ENCODE measurements around the gene KCNQ1OT1. TPM values are rescaled to one million over a fixed set of nuclear protein-coding genes. Genes with fewer than 3 reads are reported as not detected.

Gene KCNQ1OT1
- total RNA-seq, 1 donor from 2014 or later = 2.3 TPM

GRCh38 chr11:2581151-2581930 lies 118.5 kb downstream of the KCNQ1OT1 start:
- Histone ChIP-seq H3K36me3 (no peaks in the 10 kb centered on the region), H3K27me3 (peaks cover 10% of the 10 kb centered on the region), H3K4me1 (no peaks in the 10 kb centered on the region), H4K20me1 (ENCODE audit: low read depth) (no peaks in the 10 kb centered on the region), H3F3A (ENCODE audit: low read depth) (no peaks in the 10 kb centered on the region), H3K4me2 (no peak overlapping the region), H3K79me2 (ENCODE audit: low read depth) (no peaks in the 10 kb centered on the region), H3K9me3 (ENCODE audit: low read depth) (no peaks in the 10 kb centered on the region), H3K27ac (no peak overlapping the region), H3K4me3 (no peak overlapping the region), H3K9ac (no peak overlapping the region), H2AFZ (replicated peaks) (no peak overlapping the region)
- no peak for DNase-seq (ENCODE audit: low spot score)
- H3K27ac Mint-ChIP-seq = no peak overlapping the region
- H3K4me3 Mint-ChIP-seq = no peak overlapping the region
- peaks cover 3% of the 10 kb centered on the region for H3K4me1 Mint-ChIP-seq
- no peak for TF ChIP-seq CTCF (IDR thresholded peaks at IDR 0.05)
- H3K9me3 Mint-ChIP-seq = no peaks in the 10 kb centered on the region
- no peaks in the 10 kb centered on the region for H3K36me3 Mint-ChIP-seq
- peaks cover 5% of the 10 kb centered on the region for H3K27me3 Mint-ChIP-seq (ENCODE audit: insufficient read depth, low read depth)

GRCh38 chr11:2580571-2581001 lies 119.2 kb downstream of the KCNQ1OT1 start:
- H2AFZ ChIP-seq (replicated peaks) = no peak overlapping the region
- H3K4me3 ChIP-seq = no peak overlapping the region
- TF ChIP-seq CTCF (IDR thresholded peaks at IDR 0.05) = no peak
- TF ChIP-seq EZH2 (IDR thresholded peaks at IDR 0.05) = no peak
- no peaks in the 10 kb centered on the region for H3K4me1 ChIP-seq
- Mint-ChIP-seq H3K4me3 (no peak overlapping the region), H3K9me3 (no peaks in the 10 kb centered on the region), H3K27ac (no peak overlapping the region), H3K27me3 (ENCODE audit: insufficient read depth, low read depth) (peaks cover 5% of the 10 kb centered on the region), H3K4me1 (peaks cover 3% of the 10 kb centered on the region), H3K36me3 (no peaks in the 10 kb centered on the region)
- H3K9me3 ChIP-seq (ENCODE audit: low read depth) = no peaks in the 10 kb centered on the region
- no peaks in the 10 kb centered on the region for H3F3A ChIP-seq (ENCODE audit: low read depth)
- H3K27me3 ChIP-seq = peaks cover 15% of the 10 kb centered on the region
- no peak for DNase-seq (ENCODE audit: low spot score)
- H3K4me2 ChIP-seq = no peak overlapping the region
- no peak overlapping the region for H3K9ac ChIP-seq
- H4K20me1 ChIP-seq (ENCODE audit: low read depth) = no peaks in the 10 kb centered on the region
- H3K79me2 ChIP-seq (ENCODE audit: low read depth) = no peaks in the 10 kb centered on the region
- no peaks in the 10 kb centered on the region for H3K36me3 ChIP-seq
- H3K27ac ChIP-seq = no peak overlapping the region

GRCh38 chr11:2580061-2580421 lies 119.8 kb downstream of the KCNQ1OT1 start:
- Histone ChIP-seq H3K9me3 (ENCODE audit: low read depth) (no peaks in the 10 kb centered on the region), H3F3A (ENCODE audit: low read depth) (no peaks in the 10 kb centered on the region), H2AFZ (replicated peaks) (no peak overlapping the region), H3K27ac (no peak overlapping the region), H3K4me1 (no peaks in the 10 kb centered on the region), H3K4me2 (no peak overlapping the region), H3K36me3 (no peaks in the 10 kb centered on the region), H3K27me3 (peaks cover 11% of the 10 kb centered on the region), H3K9ac (no peak overlapping the region), H3K79me2 (ENCODE audit: low read depth) (no peaks in the 10 kb centered on the region), H3K4me3 (no peak overlapping the region), H4K20me1 (ENCODE audit: low read depth) (no peaks in the 10 kb centered on the region)
- no peak for DNase-seq (ENCODE audit: low spot score)
- Mint-ChIP-seq H3K36me3 (no peaks in the 10 kb centered on the region), H3K27ac (no peak overlapping the region), H3K4me3 (no peak overlapping the region), H3K9me3 (no peaks in the 10 kb centered on the region), H3K27me3 (ENCODE audit: insufficient read depth, low read depth) (peaks cover 5% of the 10 kb centered on the region), H3K4me1 (peaks cover 3% of the 10 kb centered on the region)
- no peak for TF ChIP-seq EZH2 (IDR thresholded peaks at IDR 0.05)
- no peak for TF ChIP-seq CTCF (IDR thresholded peaks at IDR 0.05)
- TF ChIP-seq EZH2phosphoT487 (IDR thresholded peaks at IDR 0.05) = no peak
